Endothelial cell of umbilical vein (primary cell): ENCODE measurements around the gene GALNT9. TPM values are rescaled to one million over a fixed set of nuclear protein-coding genes. Genes with fewer than 3 reads are reported as not detected.

ENCODE experiments used
- BruUV-seq: library from RNA; stranded (reverse); fragments of 400-500 nt; replicated peaks from 2 replicates; lab custom pipeline; 2021; lab: Mats Ljungman, UMichigan
- CTCF ChIA-PET: fragments of 300-600, 350-600 bp; sonication (Branson Sonifier 250); formaldehyde crosslinking; loops from one replicate; lab custom pipeline; 2021; ENCODE audit warnings: antibody characterized with exemption, inconsistent platforms; lab: Charles Lee
- POLR2A ChIA-PET: fragments of 300-600, 350-600 bp; sonication (Branson Sonifier 250); formaldehyde crosslinking; loops from one replicate; lab custom pipeline; 2021; ENCODE audit warnings: antibody characterized with exemption, inconsistent platforms; lab: Charles Lee
- DNase-seq: peaks from one replicate; pipeline ENCODE4 v3.0.0-alpha.2; 2011; ENCODE audit warnings: low read depth, low spot score
- FAIRE-seq: peaks from 2 replicates; lab custom pipeline; 2011; peaks lifted over from hg19 to GRCh38; lab: Jason Lieb, UNC
- H2AFZ ChIP-seq: 2 replicates; pipeline ENCODE4 v1.6.0; 2012; ENCODE audit warnings: low read depth, low read length, control low read depth, inconsistent platforms
- H3K27ac ChIP-seq: 2 replicates; pipeline ENCODE4 v1.5.1; 2011; ENCODE audit warnings: low read depth, mild to moderate bottlenecking, control low read depth, low read length, moderate library complexity; ENCODE audit not compliant: insufficient read depth
- H3K27me3 ChIP-seq, 2 experiments: 2 replicates each; pipeline versions ENCODE4 v1.6.0 to v1.6.1; 2011; ENCODE audit warnings: low read length in 2 of 2, mixed read lengths in 1 of 2; ENCODE audit not compliant: control insufficient read depth in 2 of 2, insufficient read depth in 2 of 2
- H3K36me3 ChIP-seq, 2 experiments: 2 replicates in 1 of 2; 3 replicates in 1 of 2; pipeline ENCODE4 v1.5.1; 2011; ENCODE audit warnings: low read length in 2 of 2, mild to moderate bottlenecking in 1 of 2, moderate library complexity in 1 of 2; ENCODE audit not compliant: control insufficient read depth in 2 of 2, insufficient read depth in 2 of 2; ENCODE audit errors: extremely low read depth in 1 of 2
- H3K4me1 ChIP-seq: 3 replicates; pipeline ENCODE4 v1.5.1; 2011; ENCODE audit warnings: mild to moderate bottlenecking, low read length; ENCODE audit not compliant: control insufficient read depth, insufficient read depth; ENCODE audit errors: extremely low read depth
- H3K4me2 ChIP-seq: 2 replicates; pipeline ENCODE4 v1.6.1; 2011; ENCODE audit warnings: low read length, control low read depth, mixed read lengths; ENCODE audit not compliant: insufficient read depth
- H3K4me3 ChIP-seq, 3 experiments: fragments of 200-600 bp in 1 of 3; sonication (generic), shearing (Covaris generic) in 1 of 3; replicated peaks in 1 of 3; 2 replicates each; pipeline ENCODE4 v1.5.1; 2011 to 2016; ENCODE audit warnings: control low read depth in 3 of 3, low read length in 3 of 3, mild to moderate bottlenecking in 2 of 3, inconsistent platforms in 1 of 3, low read depth in 1 of 3, moderate library complexity in 1 of 3; ENCODE audit not compliant: insufficient read depth in 1 of 3
- H3K79me2 ChIP-seq: 2 replicates; pipeline ENCODE4 v1.6.0; 2012; ENCODE audit warnings: low read length, inconsistent platforms; ENCODE audit not compliant: control insufficient read depth, insufficient read depth
- H3K9ac ChIP-seq: replicated peaks from 2 replicates; pipeline ENCODE3; 2011; ENCODE audit warnings: low read length, control low read depth; ENCODE audit not compliant: insufficient read depth; ENCODE audit errors: extremely low read depth
- H3K9me1 ChIP-seq: replicated peaks from 3 replicates; pipeline ENCODE4 v1.6.0; 2011; ENCODE audit warnings: mild to moderate bottlenecking, low read length; ENCODE audit not compliant: control insufficient read depth, insufficient read depth; ENCODE audit errors: extremely low read depth
- H3K9me3 ChIP-seq: replicated peaks from 2 replicates; pipeline ENCODE4 v1.5.1; 2012; ENCODE audit warnings: low read length, inconsistent platforms; ENCODE audit not compliant: control insufficient read depth, insufficient read depth
- H4K20me1 ChIP-seq: replicated peaks from 2 replicates; pipeline ENCODE3; 2011; ENCODE audit warnings: mild to moderate bottlenecking, low read length; ENCODE audit not compliant: control insufficient read depth, insufficient read depth; ENCODE audit errors: extremely low read depth
- CTCF ChIP-seq, 2 donors: IDR thresholded peaks; 1 replicate in 1 of 2; 2 replicates in 1 of 2; pipeline ENCODE4 v1.5.1; 2011; ENCODE audit warnings: low read length in 2 of 2, mild to moderate bottlenecking in 2 of 2, moderate library complexity in 2 of 2, control low read depth in 1 of 2, inconsistent platforms in 1 of 2, low read depth in 1 of 2; ENCODE audit not compliant: insufficient read depth in 1 of 2; ENCODE audit errors: extremely low read depth in 1 of 2
- EZH2 ChIP-seq: IDR thresholded peaks from 2 replicates; pipeline ENCODE4 v1.6.1; 2012; ENCODE audit warnings: borderline replicate concordance, low read depth, mild to moderate bottlenecking, moderate library complexity, low read length, inconsistent platforms; ENCODE audit not compliant: severe bottlenecking
- FOS ChIP-seq: IDR thresholded peaks from 2 replicates; pipeline ENCODE4 v1.6.1; 2011; ENCODE audit warnings: mild to moderate bottlenecking, low read length, moderate library complexity, borderline replicate concordance; ENCODE audit not compliant: insufficient read depth
- GATA2 ChIP-seq: IDR thresholded peaks from 2 replicates; pipeline ENCODE4 v1.7.0; 2011; ENCODE audit warnings: low read depth, mild to moderate bottlenecking, moderate library complexity, mixed read lengths, low read length; ENCODE audit not compliant: insufficient read length, insufficient read depth
- JUN ChIP-seq: IDR thresholded peaks from 2 replicates; pipeline ENCODE4 v1.6.1; 2011; ENCODE audit warnings: borderline replicate concordance, low read depth; ENCODE audit not compliant: insufficient read length, insufficient read depth
- MAX ChIP-seq: IDR thresholded peaks from 2 replicates; pipeline ENCODE4 v1.6.1; 2011; ENCODE audit not compliant: insufficient read depth, insufficient read length
- MYC ChIP-seq: IDR thresholded peaks from one replicate; pipeline ENCODE4 v1.6.1; 2011; ENCODE audit warnings: mild to moderate bottlenecking, low read depth, low read length
- POLR2A ChIP-seq: IDR thresholded peaks from 2 replicates; pipeline ENCODE4 v1.6.1; 2012; ENCODE audit warnings: low read depth, mild to moderate bottlenecking, control low read depth, low read length
- POLR2AphosphoS5 ChIP-seq: IDR thresholded peaks from 2 replicates; pipeline ENCODE4 v1.6.1; 2012; ENCODE audit warnings: low read depth, mild to moderate bottlenecking, control low read depth, low read length, moderate library complexity; ENCODE audit not compliant: insufficient read depth
- dilution Hi-C: fragments of 300-500 bp; cut with MboI; formaldehyde crosslinking; loops from one replicate; pipeline ENCODE4 v1.15.0; 2019; ENCODE audit warnings: low sequenced_read_pairs; ENCODE audit not compliant: extremely low pct_ligation_motif_present
- intact Hi-C: fragments of 100-400 bp; cut with micrococcal nuclease; formaldehyde crosslinking; loops from one replicate; pipeline ENCODE4 v1.10.0; 2022
- polyA plus RNA-seq, 4 experiments: library from polyadenylated mRNA; depleted of rRNA in 3 of 4; stranded (reverse) in 3 of 4; unstranded in 1 of 4; fragments of >200 nt; gene quantifications; 2 replicates each; pipeline versions ENCODE4 v1.2.1 to v1.2.3, GENCODE V29; 2011 to 2012; ENCODE audit warnings: missing spikeins in 1 of 4
- total RNA-seq: library from RNA; stranded (reverse); gene quantifications from 2 replicates; pipeline ENCODE4 v1.2.3, GENCODE V29; 2021

Gene GALNT9
- total and polyA plus RNA-seq, 2 donors (not counting 3 experiments of a cell fraction or from before 2014, with no cell fraction given): 0.14 to 0.73 TPM

- POLR2A ChIA-PET: no interaction called here
Observed at GRCh38 chr12:132250707-132251106, 78.7 kb downstream of the GALNT9 start.

More at GRCh38 chr12:132250707-132251106, 78.7 kb downstream of the GALNT9 start:
- no peaks in the 10 kb centered on the region for H3K9me1 ChIP-seq
- no peaks in the 10 kb centered on the region for H3K79me2 ChIP-seq
- TF ChIP-seq JUN (no peak), MYC (no peak), GATA2 (no peak), MAX (no peak), EZH2 (no peak), POLR2AphosphoS5 (no peak), CTCF (IDR thresholded peaks at IDR 0.05; ENCODE audit: extremely low read depth in 1 of 2, insufficient read depth in 1 of 2, low read depth in 1 of 2, low read length in 2 of 2) (no peak), FOS (no peak), POLR2A (no peak)
- H3K4me2 ChIP-seq: no peak overlapping the region
- no peaks in the 10 kb centered on the region for H3K9me3 ChIP-seq
- FAIRE-seq (no peak), DNase-seq (no peak)
- H3K27me3 ChIP-seq: no peaks in the 10 kb centered on the region
- no peaks in the 10 kb centered on the region for H3K36me3 ChIP-seq
- intact Hi-C loops (no loop called here), dilution Hi-C loops (no loop called here)
- no peak overlapping the region for H3K4me3 ChIP-seq
- H4K20me1 ChIP-seq: no peaks in the 10 kb centered on the region
- no TSS peak for BruUV-seq
- H3K27ac ChIP-seq: no peak overlapping the region
- no peaks in the 10 kb centered on the region for H3K4me1 ChIP-seq
- CTCF ChIA-PET: interaction anchor here (1.1 kb wide), 1 partner anchor 47 kb away, joined by 3 read pairs; no protein-coding TSS in a partner anchor
- H2AFZ ChIP-seq: no peak overlapping the region
- no peak overlapping the region for H3K9ac ChIP-seq
